Measurements from ENCODE around the gene SFXN2. TPM values are rescaled to one million over a fixed set of nuclear protein-coding genes. Genes with fewer than 3 reads are reported as not detected.
"Not testable (repeated sequence)": the region's sequence is repeated elsewhere in the genome, so short reads cannot be mapped to it uniquely, and the experiment has no call there.

Gene SFXN2
- total RNA-seq, 4 donors from 2014 or later: 4.3 to 7.9 (median 5.0) TPM

DNA sequence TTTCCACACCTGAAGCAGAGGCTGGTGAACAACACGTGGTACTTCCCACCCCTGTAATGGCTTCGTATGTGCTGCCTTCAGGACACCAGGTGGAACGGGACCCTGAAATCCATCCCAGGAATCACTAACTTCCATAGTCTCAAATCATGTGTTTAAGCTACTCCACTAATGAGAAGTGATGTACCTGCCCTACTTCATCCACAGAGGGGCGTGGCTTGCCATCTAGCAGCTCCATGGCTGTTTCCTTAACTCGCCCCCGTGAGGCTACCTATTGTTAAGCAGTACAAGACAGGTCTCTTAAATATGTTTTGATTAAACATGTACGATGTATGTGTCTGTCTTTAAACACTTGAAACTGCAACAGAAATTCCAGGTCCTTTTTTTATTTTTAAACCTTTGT, 32.0 kb upstream of the SFXN2 start:
- DNase-seq (ENCODE audit: low spot score) (no peak), ATAC-seq (ENCODE audit: low FRiP score) (no peak)
- no peak for TF ChIP-seq CTCF (IDR thresholded peaks at IDR 0.05)

DNA sequence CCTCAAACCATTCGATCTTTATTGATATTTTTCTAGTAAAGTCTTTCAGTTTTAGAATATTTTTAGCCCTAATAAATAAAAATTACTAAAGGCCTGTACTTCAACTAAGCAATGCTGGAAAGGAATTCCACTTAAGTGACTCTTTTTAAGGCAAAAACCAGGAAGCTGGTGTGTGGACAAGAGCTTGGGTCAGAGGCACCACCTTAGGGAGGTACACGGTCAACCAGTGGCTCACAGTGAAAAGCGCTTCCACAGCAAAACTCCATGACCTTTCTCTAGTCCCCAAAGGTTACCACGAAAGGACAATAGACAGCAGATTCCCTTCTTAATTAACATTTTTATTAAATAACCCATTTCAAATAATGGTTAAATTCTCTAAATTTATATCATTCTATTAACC, 31.5 kb upstream of the SFXN2 start:
- ATAC-seq (ENCODE audit: low FRiP score): no peak
- no peak for TF ChIP-seq CTCF (IDR thresholded peaks at IDR 0.05)
- no peak for DNase-seq (ENCODE audit: low spot score)

DNA sequence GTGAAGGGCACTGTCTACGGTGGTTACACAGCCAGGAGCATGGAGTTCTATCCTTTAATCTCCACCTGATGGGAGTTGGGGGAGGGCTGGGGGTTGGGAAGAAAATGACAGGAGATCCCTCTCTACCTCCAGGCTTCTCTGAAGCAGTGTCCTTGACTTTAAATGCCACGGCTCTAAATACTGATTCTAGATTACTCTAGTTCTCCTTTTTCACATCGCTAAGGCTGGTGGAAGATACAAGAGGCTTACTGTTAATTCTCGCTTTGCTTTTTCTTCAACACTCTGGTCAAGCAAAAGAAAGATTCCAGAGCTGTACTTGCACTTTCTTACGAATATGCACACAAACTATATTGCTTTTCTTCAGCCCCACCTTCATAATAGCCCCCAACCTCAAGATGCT, 30.7 kb upstream of the SFXN2 start:
- no peak for TF ChIP-seq CTCF (IDR thresholded peaks at IDR 0.05)
- ATAC-seq (ENCODE audit: low FRiP score): no peak
- no peak for DNase-seq (ENCODE audit: low spot score)

- ATAC-seq (ENCODE audit: low FRiP score) (no peak), DNase-seq (ENCODE audit: low spot score) (no peak)
- TF ChIP-seq CTCF (IDR thresholded peaks at IDR 0.05): no peak
Measured at GRCh38 chr10:102691285-102692066, 23.0 kb upstream of the SFXN2 start.

GRCh38 chr10:102695401-102695800, 19.0 kb upstream of the SFXN2 start:
- not testable (repeated sequence) for DNase-seq (ENCODE audit: low spot score); ATAC-seq (ENCODE audit: low FRiP score)

GRCh38 chr10:102696736-102697135, 17.7 kb upstream of the SFXN2 start:
- TF ChIP-seq CTCF (IDR thresholded peaks at IDR 0.05): no peak
- ATAC-seq (ENCODE audit: low FRiP score): no peak
- no peak for DNase-seq (ENCODE audit: low spot score)

DNA sequence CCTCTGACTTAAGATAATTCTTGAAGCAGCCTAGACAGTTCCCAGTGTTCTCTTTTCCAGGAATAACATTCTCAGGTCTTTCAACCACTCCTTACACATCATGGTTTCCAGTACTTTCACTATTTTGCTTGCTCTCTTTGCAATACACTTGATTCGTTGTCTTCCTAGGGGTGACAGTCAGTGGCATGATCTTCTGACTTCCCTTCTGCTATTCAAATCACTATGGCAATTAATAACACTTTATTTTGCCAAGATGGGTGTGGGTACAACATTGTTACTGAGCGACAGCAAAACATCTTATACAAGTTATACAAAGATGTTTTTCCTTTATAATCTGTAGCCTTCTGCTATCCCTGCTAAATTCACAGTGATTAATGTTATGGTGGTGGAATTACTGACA, 15.5 kb upstream of the SFXN2 start:
- no peak for TF ChIP-seq CTCF (IDR thresholded peaks at IDR 0.05)
- ATAC-seq (ENCODE audit: low FRiP score): no peak
- no peak for DNase-seq (ENCODE audit: low spot score)

Measured in omental fat pad (tissue), 4 donors.